ENCODE results near the gene EEFSEC. TPM values are rescaled to one million over a fixed set of nuclear protein-coding genes. Genes with fewer than 3 reads are reported as not detected.

EEFSEC gene
- total RNA-seq, 1 experiment from 2014 or later: 15.4 TPM

- TF ChIP-seq POLR2AphosphoS5 (IDR thresholded peaks at IDR 0.05; ENCODE audit: low read depth, low read length): no peak
- TF ChIP-seq REST (IDR thresholded peaks at IDR 0.05; ENCODE audit: insufficient read depth in 1 of 2, low read depth in 2 of 2, low read length in 1 of 2): no peak
- no peak for TF ChIP-seq CTCF (IDR thresholded peaks at IDR 0.05)
- no peak for TF ChIP-seq TCF7L2 (IDR thresholded peaks at IDR 0.05; ENCODE audit: low read depth, low read length)
- TF ChIP-seq SIN3A (IDR thresholded peaks at IDR 0.05; ENCODE audit: borderline replicate concordance, insufficient read depth, low read depth, low read length): no peak
- H3K9me3 ChIP-seq (ENCODE audit: control insufficient read depth, insufficient read depth, low read depth, low read length): no peaks in the 10 kb centered on the region
- in situ Hi-C loops (cut with HindIII; ENCODE audit: low pct_unique_long_range_greater_than_20kb, low sequenced_read_pairs) (no loop called here), intact Hi-C loops (cut with micrococcal nuclease; ENCODE audit: unreplicated experiment) (no loop called here)
- no peak for ATAC-seq
- no TSS peak for BruUV-seq (replicated peaks)
- H3K4me3 ChIP-seq (ENCODE audit: low read depth in 2 of 2, low read length in 2 of 2): no peak overlapping the region
- POLR2A ChIA-PET: no interaction called here
- no peak overlapping the region for H3K27ac ChIP-seq (ENCODE audit: low read length)
- no peak for DNase-seq (ENCODE audit: low read depth, low spot score)
- H3K4me1 ChIP-seq (ENCODE audit: control insufficient read depth, insufficient read depth, low read length): no peaks in the 10 kb centered on the region
- no peaks in the 10 kb centered on the region for H3K36me3 ChIP-seq (ENCODE audit: control insufficient read depth, insufficient read depth, low read length)
- CTCF ChIA-PET: interaction anchor here (0.7 kb wide), 1 partner anchor 55 kb away, joined by 4 read pairs; no protein-coding TSS in a partner anchor
- H3K27me3 ChIP-seq (ENCODE audit: control insufficient read depth, insufficient read depth, low read length): no peaks in the 10 kb centered on the region
Measured at GRCh38 chr3:128369881-128370642, 216.8 kb downstream of the EEFSEC start.

GRCh38 chr3:128372281-128372680 is 219.0 kb downstream of the EEFSEC start:
- Histone ChIP-seq H3K4me3 (ENCODE audit: low read depth in 2 of 2, low read length in 2 of 2) (no peak overlapping the region), H3K27me3 (ENCODE audit: control insufficient read depth, insufficient read depth, low read length) (no peaks in the 10 kb centered on the region), H3K4me1 (ENCODE audit: control insufficient read depth, insufficient read depth, low read length) (no peaks in the 10 kb centered on the region), H3K36me3 (ENCODE audit: control insufficient read depth, insufficient read depth, low read length) (no peaks in the 10 kb centered on the region), H3K27ac (ENCODE audit: low read length) (peak overlapping the region; percentile 7; the same call in 1 of the 2 replicates), H3K9me3 (ENCODE audit: control insufficient read depth, insufficient read depth, low read depth, low read length) (no peaks in the 10 kb centered on the region)
- ATAC-seq: no peak
- BruUV-seq (replicated peaks): no TSS peak
- ChIA-PET POLR2A (no interaction called here), CTCF (no interaction called here)
- TF ChIP-seq REST (IDR thresholded peaks at IDR 0.05; ENCODE audit: insufficient read depth in 1 of 2, low read depth in 2 of 2, low read length in 1 of 2) (no peak), CTCF (IDR thresholded peaks at IDR 0.05) (no peak)
- in situ Hi-C loops (cut with HindIII; ENCODE audit: low pct_unique_long_range_greater_than_20kb, low sequenced_read_pairs): no loop called here
- intact Hi-C loops (cut with micrococcal nuclease; ENCODE audit: unreplicated experiment): no loop called here
- no peak for DNase-seq (ENCODE audit: low read depth, low spot score)

Data from Panc1 (cell line).